ENCODE results near the gene NDUFAF8.

- TF ChIP-seq POLR2AphosphoS5 (IDR thresholded peaks at IDR 0.05), result no peak
- TF ChIP-seq CTCF (IDR thresholded peaks at IDR 0.05), result no peak
- no peak for TF ChIP-seq POLR2A (IDR thresholded peaks at IDR 0.05)
- TF ChIP-seq EP300 (IDR thresholded peaks at IDR 0.05), result no peak
Observed at GRCh38 chr17:81218991-81219390, 20.1 kb upstream of the NDUFAF8 start.
